CD4-positive, alpha-beta T cell treated with Interleukin-12 subunit alpha and Interleukin-12 subunit beta, for 1 hour (primary cell): ENCODE measurements around the gene FUT6.
A peak's percentile ranks its signal among the peaks of the same experiment; 100 is the strongest.

ENCODE experiments used
- DNase-seq: peaks from one replicate; pipeline ENCODE4 v3.0.0-alpha.2; 2020

Gene FUT6

GRCh38 chr19:5827891-5828660 is 11.4 kb downstream of the FUT6 start:
- DNase-seq: peak; percentile 94

- DNase-seq: no peak
Observed at GRCh38 chr19:5827342-5827890, 12.1 kb downstream of the FUT6 start.

- DNase-seq: peak; percentile 33
Observed at GRCh38 chr19:5826531-5827341, 12.8 kb downstream of the FUT6 start.

GRCh38 chr19:5825178-5825577 is 14.3 kb downstream of the FUT6 start:
- DNase-seq: no peak

- no peak for DNase-seq
Observed at GRCh38 chr19:5824751-5825150, 14.8 kb downstream of the FUT6 start.

GRCh38 chr19:5823579-5824281 is 15.8 kb downstream of the FUT6 start:
- no peak for DNase-seq

GRCh38 chr19:5822181-5822844 is 17.2 kb downstream of the FUT6 start:
- DNase-seq: no peak

GRCh38 chr19:5821521-5822180 is 17.9 kb downstream of the FUT6 start:
- DNase-seq: no peak

- DNase-seq: no peak
Observed at GRCh38 chr19:5820785-5821184, 18.7 kb downstream of the FUT6 start.

- DNase-seq: no peak
Observed at GRCh38 chr19:5818594-5818993, 20.9 kb downstream of the FUT6 start.

- no peak for DNase-seq
Observed at GRCh38 chr19:5817218-5817617, 22.3 kb downstream of the FUT6 start.

- DNase-seq: no peak
Observed at GRCh38 chr19:5814852-5815246, 24.7 kb downstream of the FUT6 start.

- no peak for DNase-seq
Observed at GRCh38 chr19:5814123-5814851, 25.2 kb downstream of the FUT6 start.

GRCh38 chr19:5811117-5811516 is 28.4 kb downstream of the FUT6 start:
- no peak for DNase-seq

- DNase-seq: no peak
Observed at GRCh38 chr19:5809469-5809868, 30.0 kb downstream of the FUT6 start.

GRCh38 chr19:5809053-5809452 is 30.4 kb downstream of the FUT6 start:
- no peak for DNase-seq

- DNase-seq: no peak
Observed at GRCh38 chr19:5808120-5808816, 31.2 kb downstream of the FUT6 start.

GRCh38 chr19:5806905-5807304 is 32.6 kb downstream of the FUT6 start:
- DNase-seq: no peak

GRCh38 chr19:5806133-5806489 is 33.4 kb downstream of the FUT6 start:
- no peak for DNase-seq

GRCh38 chr19:5805462-5806132 is 33.9 kb downstream of the FUT6 start:
- peak; percentile 57 for DNase-seq
